ENCODE measurements around the gene HELQ. TPM values are rescaled to one million over a fixed set of nuclear protein-coding genes. Genes with fewer than 3 reads are reported as not detected.
"Not testable (repeated sequence)": the region's sequence is repeated elsewhere in the genome, so short reads cannot be mapped to it uniquely, and the experiment has no call there.

Gene HELQ
- total and polyA plus RNA-seq, 2 donors (not counting 1 experiment from before 2014, with no cell fraction given), result 21.7 to 42.4 TPM

DNA sequence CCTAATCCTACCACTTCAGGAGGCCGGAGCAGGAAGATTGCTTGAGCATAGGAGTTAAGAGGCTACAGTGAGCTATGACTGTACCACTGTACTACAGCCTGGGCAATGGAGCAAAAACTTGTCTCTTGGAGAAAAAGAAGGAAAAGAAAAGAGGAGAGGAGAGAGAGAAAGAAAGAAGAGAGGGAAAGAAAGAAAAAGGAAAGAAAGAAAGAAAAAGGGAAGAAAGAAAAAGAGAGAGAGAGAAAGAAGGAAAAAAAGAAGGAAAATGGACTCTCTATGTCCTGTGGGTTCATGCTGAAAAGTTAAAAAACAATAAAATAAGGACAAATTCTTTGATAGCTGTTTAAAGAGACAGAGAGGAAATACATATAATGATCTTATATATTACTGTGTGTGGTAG is 42.6 kb upstream of the HELQ start:
- no peak overlapping the region for H3K9ac ChIP-seq (ENCODE audit: low read length)
- H3K79me2 ChIP-seq (ENCODE audit: control insufficient read depth, insufficient read depth, low read length), result no peaks in the 10 kb centered on the region
- Mint-ChIP-seq H3K27ac (no peak overlapping the region), H3K4me3 (no peak overlapping the region), H3K27me3 (no peaks in the 10 kb centered on the region), H3K4me1 (no peaks in the 10 kb centered on the region), H3K9me3 (ENCODE audit: insufficient read depth) (no peaks in the 10 kb centered on the region)
- no CpG with 5 or more reads among the region's 1 CpG for WGBS (ENCODE audit: insufficient coverage)
- intact Hi-C loops (cut with micrococcal nuclease), result loop anchor here (5.0 kb wide), 1 partner anchor 39 kb away; the partner anchor contains the start of gene GPAT3
- H2AFZ ChIP-seq (ENCODE audit: insufficient read depth, low read depth, low read length, poor library complexity, severe bottlenecking), result no peak overlapping the region
- ChIA-PET CTCF (interaction anchor here (1.3 to 1.4 kb wide), 2 partner anchors 8 to 9 kb away, joined by 5 to 6 read pairs; no protein-coding TSS in a partner anchor), POLR2A (no interaction called here)
- H3K27me3 ChIP-seq (replicated peaks in 1 of 4; ENCODE audit: control extremely low read depth in 1 of 4, control insufficient read depth in 3 of 4, insufficient read depth in 4 of 4, low read length in 3 of 4), result no peaks in the 10 kb centered on the region
- no peaks in the 10 kb centered on the region for H4K20me1 ChIP-seq (ENCODE audit: control insufficient read depth, insufficient read depth, low read length, poor library complexity, severe bottlenecking)
- no peaks in the 10 kb centered on the region for H3K9me3 ChIP-seq (ENCODE audit: control extremely low read depth in 1 of 3, control insufficient read depth in 2 of 3, insufficient read depth in 1 of 3, low read length in 2 of 3)
- no peaks in the 10 kb centered on the region for H3K4me1 ChIP-seq (ENCODE audit: control insufficient read depth in 2 of 2, insufficient read depth in 2 of 2, low read length in 2 of 2)
- H3K27ac ChIP-seq (ENCODE audit: low read length in 2 of 2), result no peak overlapping the region
- H3K4me2 ChIP-seq (replicated peaks; ENCODE audit: low read depth, low read length, poor library complexity, severe bottlenecking), result no peak overlapping the region
- ATAC-seq (ENCODE audit: low read depth) (no peak), DNase-seq (no peak)
- H3K36me3 ChIP-seq (replicated peaks in 1 of 2; ENCODE audit: control extremely low read depth in 1 of 2, control insufficient read depth in 1 of 2, extremely low read depth in 1 of 2, insufficient read depth in 2 of 2, low read length in 1 of 2), result no peaks in the 10 kb centered on the region
- TF ChIP-seq, protein P1, sequence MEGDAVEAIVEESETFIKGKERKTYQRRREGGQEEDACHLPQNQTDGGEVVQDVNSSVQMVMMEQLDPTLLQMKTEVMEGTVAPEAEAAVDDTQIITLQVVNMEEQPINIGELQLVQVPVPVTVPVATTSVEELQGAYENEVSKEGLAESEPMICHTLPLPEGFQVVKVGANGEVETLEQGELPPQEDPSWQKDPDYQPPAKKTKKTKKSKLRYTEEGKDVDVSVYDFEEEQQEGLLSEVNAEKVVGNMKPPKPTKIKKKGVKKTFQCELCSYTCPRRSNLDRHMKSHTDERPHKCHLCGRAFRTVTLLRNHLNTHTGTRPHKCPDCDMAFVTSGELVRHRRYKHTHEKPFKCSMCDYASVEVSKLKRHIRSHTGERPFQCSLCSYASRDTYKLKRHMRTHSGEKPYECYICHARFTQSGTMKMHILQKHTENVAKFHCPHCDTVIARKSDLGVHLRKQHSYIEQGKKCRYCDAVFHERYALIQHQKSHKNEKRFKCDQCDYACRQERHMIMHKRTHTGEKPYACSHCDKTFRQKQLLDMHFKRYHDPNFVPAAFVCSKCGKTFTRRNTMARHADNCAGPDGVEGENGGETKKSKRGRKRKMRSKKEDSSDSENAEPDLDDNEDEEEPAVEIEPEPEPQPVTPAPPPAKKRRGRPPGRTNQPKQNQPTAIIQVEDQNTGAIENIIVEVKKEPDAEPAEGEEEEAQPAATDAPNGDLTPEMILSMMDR (IDR thresholded peaks at IDR 0.05), result no peak
- no peak for TF ChIP-seq EZH2 (IDR thresholded peaks at IDR 0.05; ENCODE audit: borderline replicate concordance, insufficient read depth, low read depth, low read length, poor library complexity, severe bottlenecking)
- H3K4me3 ChIP-seq (ENCODE audit: control extremely low read depth in 1 of 5, extremely low read depth in 1 of 5, insufficient read depth in 1 of 5, low read depth in 2 of 5, low read length in 4 of 5), result no peak overlapping the region

DNA sequence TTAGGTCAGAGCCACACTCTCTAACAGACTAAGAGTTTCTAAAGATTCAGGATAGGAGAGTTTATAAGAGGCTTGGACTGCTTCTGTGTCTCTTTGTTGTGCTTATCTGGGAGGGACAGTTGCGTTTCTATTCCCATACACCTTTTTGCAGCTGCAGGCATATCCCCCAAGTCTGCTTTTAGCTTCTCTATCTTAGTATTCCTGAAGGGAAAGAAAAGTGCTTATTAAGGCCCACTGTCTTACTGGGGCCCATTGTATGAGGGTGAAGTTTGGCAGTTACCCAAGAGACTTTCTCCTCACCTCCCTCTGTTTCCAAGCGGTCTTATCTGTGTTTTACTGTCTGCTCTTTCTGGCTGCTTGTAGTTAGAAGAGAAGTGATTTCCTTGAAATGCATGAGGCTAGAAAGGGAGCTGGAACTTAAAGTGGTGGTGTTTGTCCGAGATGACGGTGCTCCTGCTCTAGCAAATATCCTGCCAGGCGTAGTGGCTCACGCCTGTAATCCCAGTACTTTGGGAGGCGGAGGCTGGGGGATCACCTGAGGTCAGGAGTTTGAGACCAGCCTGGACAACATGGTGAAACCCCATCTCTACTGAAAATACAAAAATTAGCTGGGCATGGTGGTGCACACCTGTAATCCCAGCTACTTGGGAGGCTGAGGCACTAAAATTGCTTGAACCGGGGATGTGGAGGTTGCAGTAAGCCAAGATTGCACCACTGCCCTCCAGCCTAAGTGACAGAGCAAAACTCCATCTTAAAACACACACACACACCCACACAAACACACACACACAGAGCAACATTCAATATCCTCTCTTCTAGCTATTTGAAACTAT is 40.7 kb upstream of the HELQ start:
- H3K4me3 ChIP-seq (ENCODE audit: control extremely low read depth in 1 of 5, extremely low read depth in 1 of 5, insufficient read depth in 1 of 5, low read depth in 2 of 5, low read length in 4 of 5); H2AFZ ChIP-seq (ENCODE audit: insufficient read depth, low read depth, low read length, poor library complexity, severe bottlenecking); POLR2A ChIA-PET; H3K9me3 Mint-ChIP-seq (ENCODE audit: insufficient read depth); H3K4me2 ChIP-seq (replicated peaks; ENCODE audit: low read depth, low read length, poor library complexity, severe bottlenecking); H3K4me3 Mint-ChIP-seq; H4K20me1 ChIP-seq (ENCODE audit: control insufficient read depth, insufficient read depth, low read length, poor library complexity, severe bottlenecking); H3K27ac Mint-ChIP-seq; H3K27me3 ChIP-seq (replicated peaks in 1 of 4; ENCODE audit: control extremely low read depth in 1 of 4, control insufficient read depth in 3 of 4, insufficient read depth in 4 of 4, low read length in 3 of 4); H3K9me3 ChIP-seq (ENCODE audit: control extremely low read depth in 1 of 3, control insufficient read depth in 2 of 3, insufficient read depth in 1 of 3, low read length in 2 of 3); H3K9ac ChIP-seq (ENCODE audit: low read length); H3K36me3 ChIP-seq (replicated peaks in 1 of 2; ENCODE audit: control extremely low read depth in 1 of 2, control insufficient read depth in 1 of 2, extremely low read depth in 1 of 2, insufficient read depth in 2 of 2, low read length in 1 of 2); DNase-seq; H3K4me1 Mint-ChIP-seq; H3K27me3 Mint-ChIP-seq; H3K27ac ChIP-seq (ENCODE audit: low read length in 2 of 2); H3K4me1 ChIP-seq (ENCODE audit: control insufficient read depth in 2 of 2, insufficient read depth in 2 of 2, low read length in 2 of 2); ATAC-seq (ENCODE audit: low read depth); H3K79me2 ChIP-seq (ENCODE audit: control insufficient read depth, insufficient read depth, low read length): not testable (repeated sequence)
- CTCF ChIA-PET, result interaction anchor here (0.9 to 2.1 kb wide), 3 partner anchors 10 to 149 kb away, joined by 3 to 7 read pairs (median 5); no protein-coding TSS in a partner anchor
- WGBS (ENCODE audit: insufficient coverage), result 95% methylated on average over 6 of the region's 8 CpGs
- intact Hi-C loops (cut with micrococcal nuclease), result loop anchor here (5.0 kb wide), 1 partner anchor 41 kb away; the partner anchor contains the start of gene GPAT3
